Measurements from ENCODE around the gene IKBKE. TPM values are rescaled to one million over a fixed set of nuclear protein-coding genes. Genes with fewer than 3 reads are reported as not detected.

The IKBKE gene
- polyA plus RNA-seq, 1 donor from 2014 or later, result not detected

- Histone ChIP-seq H3K4me2 (ENCODE audit: low read length) (no peak overlapping the region), H3K36me3 (ENCODE audit: insufficient read depth, low read length) (no peaks in the 10 kb centered on the region), H3K9ac (ENCODE audit: low read length) (no peak overlapping the region), H3F3A (ENCODE audit: insufficient read depth, low read length, poor library complexity, severe bottlenecking) (no peaks in the 10 kb centered on the region), H3K79me2 (replicated peaks; ENCODE audit: insufficient read depth, low read length) (no peaks in the 10 kb centered on the region), H3K9me3 (ENCODE audit: low read length) (no peaks in the 10 kb centered on the region), H4K20me1 (ENCODE audit: insufficient read depth) (no peaks in the 10 kb centered on the region), H3K27ac (ENCODE audit: low read length) (no peak overlapping the region), H3K4me3 (ENCODE audit: low read length) (no peak overlapping the region), H3K9me2 (ENCODE audit: insufficient read depth, low read length) (no peaks in the 10 kb centered on the region), H2AFZ (ENCODE audit: low read depth, low read length) (no peak overlapping the region), H3K27me3 (ENCODE audit: insufficient read depth, low read depth, low read length) (no peaks in the 10 kb centered on the region)
- TF ChIP-seq CTCF (IDR thresholded peaks at IDR 0.05; ENCODE audit: poor library complexity, severe bottlenecking) (no peak), MXI1 (conservative IDR thresholded peaks at IDR 0.05; ENCODE audit: poor library complexity, severe bottlenecking) (no peak)
These were observed 54.6 kb downstream of the IKBKE start for GRCh38 chr1:206524739-206525364.

GRCh38 chr1:206526064-206526911, 56.0 kb downstream of the IKBKE start:
- Histone ChIP-seq H2AFZ (ENCODE audit: low read depth, low read length) (no peak overlapping the region), H3K4me2 (ENCODE audit: low read length) (no peak overlapping the region), H3K9ac (ENCODE audit: low read length) (no peak overlapping the region), H3K4me3 (ENCODE audit: low read length) (no peak overlapping the region), H3K27ac (ENCODE audit: low read length) (no peak overlapping the region), H3K36me3 (ENCODE audit: insufficient read depth, low read length) (no peaks in the 10 kb centered on the region), H3K9me2 (ENCODE audit: insufficient read depth, low read length) (no peaks in the 10 kb centered on the region), H3K79me2 (replicated peaks; ENCODE audit: insufficient read depth, low read length) (no peaks in the 10 kb centered on the region), H3F3A (ENCODE audit: insufficient read depth, low read length, poor library complexity, severe bottlenecking) (no peaks in the 10 kb centered on the region), H4K20me1 (ENCODE audit: insufficient read depth) (no peaks in the 10 kb centered on the region), H3K9me3 (ENCODE audit: low read length) (no peaks in the 10 kb centered on the region), H3K27me3 (ENCODE audit: insufficient read depth, low read depth, low read length) (no peaks in the 10 kb centered on the region)
- TF ChIP-seq RAD21 (conservative IDR thresholded peaks at IDR 0.05) (no peak), SMC3 (conservative IDR thresholded peaks at IDR 0.05; ENCODE audit: poor library complexity) (no peak), CTCF (IDR thresholded peaks at IDR 0.05; ENCODE audit: poor library complexity, severe bottlenecking) (no peak), TAF1 (IDR thresholded peaks at IDR 0.05; ENCODE audit: low read depth) (no peak), MXI1 (conservative IDR thresholded peaks at IDR 0.05; ENCODE audit: poor library complexity, severe bottlenecking) (no peak), EZH2 (IDR thresholded peaks at IDR 0.05; ENCODE audit: borderline replicate concordance, insufficient read depth, low read length, poor library complexity, severe bottlenecking) (no peak), REST (IDR thresholded peaks at IDR 0.05; ENCODE audit: borderline replicate concordance) (no peak), POLR2AphosphoS5 (IDR thresholded peaks at IDR 0.05) (no peak), EP300 (conservative IDR thresholded peaks at IDR 0.05; ENCODE audit: poor library complexity, severe bottlenecking) (no peak)
